ENCODE results near the gene NUB1. TPM values are rescaled to one million over a fixed set of nuclear protein-coding genes. Genes with fewer than 3 reads are reported as not detected.

NUB1 gene
- total and polyA plus RNA-seq, 11 donors: 22.6 to 56.3 (median 39.4) TPM

DNA sequence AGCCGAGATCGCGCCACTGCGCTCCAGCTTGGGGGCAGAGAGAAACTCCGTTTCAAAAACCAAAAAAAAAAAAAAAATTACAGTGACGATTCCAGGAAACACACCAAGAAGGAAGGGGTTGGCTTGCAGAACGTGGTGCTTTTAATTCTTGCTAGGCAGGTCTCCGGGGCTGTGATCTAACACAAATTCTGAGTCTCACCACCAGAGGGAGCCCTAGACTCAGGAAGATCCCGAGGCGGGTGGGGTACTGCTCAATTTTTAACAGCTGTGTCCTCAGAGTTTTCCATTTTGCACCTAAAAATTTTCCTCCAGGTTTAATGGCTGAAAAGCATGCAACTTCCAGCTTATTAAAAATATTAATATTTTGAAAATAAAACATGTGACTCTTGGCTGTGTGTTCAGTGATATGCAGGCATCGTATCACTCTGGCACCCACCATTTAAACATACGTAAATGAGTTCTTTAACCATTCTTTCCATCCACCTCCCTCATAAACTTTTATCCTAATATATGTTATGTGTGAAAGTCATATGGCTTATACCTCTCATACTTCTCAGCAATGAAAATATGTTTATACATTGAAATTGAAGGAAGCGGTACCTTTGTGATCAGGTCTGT, 26.5 kb upstream of the NUB1 start:
- Histone ChIP-seq H3K4me1 (peaks cover 0 to 15% (median 6%) of the 10 kb centered on the region in 12 donors), H3K4me3 (peak overlapping the region in 1 of 12 donors; percentile 1), H3K9me3 (peaks cover 0 to 21% (median 6%) of the 10 kb centered on the region in 12 donors), H3K27ac (no peak overlapping the region), H3K27me3 (no peaks in the 10 kb centered on the region), H3K36me3 (no peaks in the 10 kb centered on the region)
- 22 to 25% (median 23%) methylated on average over 13 of the region's 13 CpGs for WGBS, 4 donors
- intact Hi-C loops (cut with DNase I): loop anchor here (1.0 to 5.0 kb wide), 6 partner anchors 34 to 442 kb away; no protein-coding TSS in a partner anchor
- peak in 4 of 5 donors; percentile 62 to 74 (median 66) for DNase-seq
- peak in 3 of 4 donors; percentile 53 to 84 (median 84) for ATAC-seq
- TF ChIP-seq POLR2A (IDR thresholded peaks at IDR 0.05): no peak
- TF ChIP-seq, protein P1, sequence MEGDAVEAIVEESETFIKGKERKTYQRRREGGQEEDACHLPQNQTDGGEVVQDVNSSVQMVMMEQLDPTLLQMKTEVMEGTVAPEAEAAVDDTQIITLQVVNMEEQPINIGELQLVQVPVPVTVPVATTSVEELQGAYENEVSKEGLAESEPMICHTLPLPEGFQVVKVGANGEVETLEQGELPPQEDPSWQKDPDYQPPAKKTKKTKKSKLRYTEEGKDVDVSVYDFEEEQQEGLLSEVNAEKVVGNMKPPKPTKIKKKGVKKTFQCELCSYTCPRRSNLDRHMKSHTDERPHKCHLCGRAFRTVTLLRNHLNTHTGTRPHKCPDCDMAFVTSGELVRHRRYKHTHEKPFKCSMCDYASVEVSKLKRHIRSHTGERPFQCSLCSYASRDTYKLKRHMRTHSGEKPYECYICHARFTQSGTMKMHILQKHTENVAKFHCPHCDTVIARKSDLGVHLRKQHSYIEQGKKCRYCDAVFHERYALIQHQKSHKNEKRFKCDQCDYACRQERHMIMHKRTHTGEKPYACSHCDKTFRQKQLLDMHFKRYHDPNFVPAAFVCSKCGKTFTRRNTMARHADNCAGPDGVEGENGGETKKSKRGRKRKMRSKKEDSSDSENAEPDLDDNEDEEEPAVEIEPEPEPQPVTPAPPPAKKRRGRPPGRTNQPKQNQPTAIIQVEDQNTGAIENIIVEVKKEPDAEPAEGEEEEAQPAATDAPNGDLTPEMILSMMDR (IDR thresholded peaks at IDR 0.05): peak; percentile 73 to 92 (median 80)

DNA sequence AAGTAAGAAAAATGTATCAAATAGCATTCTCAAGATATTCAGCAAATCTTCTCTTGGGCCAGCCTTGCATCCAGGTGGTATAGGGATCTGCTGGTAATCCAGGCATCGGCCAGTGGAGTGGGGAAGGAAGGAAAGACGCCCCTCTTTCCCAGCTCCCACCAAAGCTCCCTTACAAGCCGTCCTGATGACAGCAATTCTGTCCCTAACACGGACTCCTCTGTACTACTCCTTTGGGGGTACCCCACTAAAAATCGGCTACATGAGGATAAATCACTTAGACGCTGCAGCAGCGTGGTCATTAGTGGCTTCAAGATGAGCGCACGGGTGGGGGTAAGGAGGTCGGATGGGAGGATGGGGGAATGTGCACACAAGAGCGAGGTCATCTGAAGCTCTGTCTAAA, 24.7 kb upstream of the NUB1 start:
- TF ChIP-seq, protein P1 (IDR thresholded peaks at IDR 0.05): no peak
- no peak for TF ChIP-seq POLR2A (IDR thresholded peaks at IDR 0.05)

DNA sequence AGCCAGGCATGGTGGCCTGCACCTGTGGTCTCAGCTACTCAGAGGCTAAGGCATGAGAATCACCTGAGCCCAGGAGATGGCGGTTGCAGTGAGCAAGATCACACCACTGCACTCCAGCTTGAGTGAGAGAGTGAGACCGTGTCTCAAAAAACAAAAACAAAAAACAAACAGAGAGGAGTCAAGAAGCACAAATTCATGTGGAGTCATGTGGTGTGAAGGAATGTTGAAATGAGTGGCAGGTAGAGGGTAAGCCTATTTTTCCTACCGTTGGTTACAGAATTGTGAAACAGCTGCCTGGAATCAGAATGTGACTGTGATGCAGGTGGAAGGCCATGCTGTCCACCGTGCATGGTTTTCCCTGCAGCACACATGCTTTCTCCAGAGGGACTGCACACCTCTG, 23.7 kb upstream of the NUB1 start:
- no peak for TF ChIP-seq POLR2A (IDR thresholded peaks at IDR 0.05)
- TF ChIP-seq, protein P1 (IDR thresholded peaks at IDR 0.05): no peak
- Histone ChIP-seq H3K36me3 (no peaks in the 10 kb centered on the region), H3K9me3 (peaks cover 0 to 17% (median 4%) of the 10 kb centered on the region in 12 donors), H3K4me3 (no peak overlapping the region), H3K4me1 (peaks cover 0 to 15% (median 6%) of the 10 kb centered on the region in 12 donors), H3K27ac (no peak overlapping the region), H3K27me3 (no peaks in the 10 kb centered on the region)
- ATAC-seq (no peak), DNase-seq (no peak)
- WGBS, 4 donors: 69 to 79% (median 72%) methylated on average over 4 of the region's 4 CpGs
- intact Hi-C loops (cut with DNase I): loop anchor here in 3 of 10 donors (2.0 to 5.0 kb wide), 4 partner anchors 34 to 439 kb away; no protein-coding TSS in a partner anchor

More for the DNA sequence above, 24.7 kb upstream of the NUB1 start:
- Histone ChIP-seq H3K4me3 (no peak overlapping the region), H3K4me1 (peaks cover 0 to 15% (median 6%) of the 10 kb centered on the region in 12 donors), H3K27ac (no peak overlapping the region), H3K27me3 (no peaks in the 10 kb centered on the region), H3K36me3 (no peaks in the 10 kb centered on the region), H3K9me3 (peaks cover 0 to 17% (median 4%) of the 10 kb centered on the region in 12 donors)
- 72 to 86% (median 77%) methylated on average over 11 of the region's 11 CpGs for WGBS, 4 donors
- ATAC-seq (no peak), DNase-seq (peak in 1 of 5 donors; percentile 4)
- intact Hi-C loops (cut with DNase I): loop anchor here in 3 of 10 donors (2.0 to 5.0 kb wide), 4 partner anchors 35 to 440 kb away; no protein-coding TSS in a partner anchor

DNA sequence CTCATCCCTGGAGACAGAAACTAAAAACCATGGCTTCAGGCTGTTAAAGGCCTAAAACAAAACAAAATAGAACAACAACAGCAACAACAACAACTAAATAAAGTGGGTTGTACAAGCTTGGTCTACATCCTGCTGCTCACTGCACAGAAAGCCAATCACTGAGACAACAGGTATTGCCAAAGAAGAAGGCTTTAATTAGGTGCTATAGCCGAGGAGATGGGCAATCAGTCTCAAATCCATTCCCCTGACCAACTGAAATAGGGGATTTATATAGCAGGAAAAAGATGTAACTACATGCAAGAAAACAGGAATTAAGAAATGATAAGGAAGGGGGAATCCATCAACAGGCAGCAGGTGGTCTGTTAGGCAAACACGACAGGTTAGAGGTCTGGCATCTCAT, 22.4 kb upstream of the NUB1 start:
- Histone ChIP-seq H3K27ac (no peak overlapping the region), H3K4me1 (peaks cover 0 to 11% (median 2%) of the 10 kb centered on the region in 12 donors), H3K4me3 (no peak overlapping the region), H3K9me3 (peaks cover 0 to 17% (median 4%) of the 10 kb centered on the region in 12 donors), H3K27me3 (no peaks in the 10 kb centered on the region), H3K36me3 (no peaks in the 10 kb centered on the region)
- ATAC-seq (no peak), DNase-seq (no peak)
- WGBS, 4 donors: 57 to 86% (median 63%) methylated on average over 2 of the region's 2 CpGs
- intact Hi-C loops (cut with DNase I): loop anchor here in 2 of 10 donors (5.0 kb wide), 3 partner anchors 33 to 438 kb away; no protein-coding TSS in a partner anchor
- TF ChIP-seq POLR2A (IDR thresholded peaks at IDR 0.05): no peak
- TF ChIP-seq, protein P1 (IDR thresholded peaks at IDR 0.05): no peak

Data from heart left ventricle (tissue), 16 donors.